Stimulated activated CD8-positive, alpha-beta memory T cell treated with anti-CD3 and anti-CD28 coated beads, Interleukin-15, amount 100 ng/mL, for 24 hours (primary cell): ENCODE data around the gene GPR65.

ENCODE experiments used
- DNase-seq: peaks from one replicate; pipeline ENCODE4 v3.0.0-alpha.2; 2020; ENCODE audit warnings: low read depth

The GPR65 gene

GRCh38 chr14:88005050-88005481 lies at the start of gene GPR65:
Gene GPR65, plus strand, starts transcription at chr14:88005135. Its CDS starts 5,713 bp downstream, at chr14:88010848.
- no peak for DNase-seq

- DNase-seq, result no peak
These were observed 49.4 kb upstream of the GPR65 start for GRCh38 chr14:87955501-87955900.

- no peak for DNase-seq
These were observed 44.7 kb upstream of the GPR65 start for GRCh38 chr14:87960013-87960787.

DNA sequence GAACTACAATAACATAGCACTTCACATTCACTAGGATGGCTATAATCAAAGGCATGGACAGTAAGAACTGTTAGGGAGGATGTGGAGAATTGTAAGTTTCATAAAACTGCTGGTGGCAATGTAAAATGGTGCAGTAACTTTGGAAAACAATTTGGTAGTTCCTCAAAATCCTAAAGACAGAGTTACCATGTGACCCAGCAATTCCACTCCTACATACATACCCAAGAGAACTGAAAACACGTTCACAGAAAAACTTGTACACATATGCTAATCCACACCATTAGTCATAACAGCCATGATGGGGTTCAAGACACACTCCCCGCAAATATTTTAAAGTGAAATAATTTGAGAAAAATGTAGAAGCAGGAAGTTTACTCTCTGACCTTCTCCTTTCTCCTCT lies 43.7 kb upstream of the GPR65 start:
- no peak for DNase-seq

GRCh38 chr14:87966816-87967215 lies 38.1 kb upstream of the GPR65 start:
- DNase-seq, result no peak

- DNase-seq, result no peak
These were observed 37.4 kb upstream of the GPR65 start for GRCh38 chr14:87967496-87967895.

GRCh38 chr14:87971010-87971409 lies 33.9 kb upstream of the GPR65 start:
- DNase-seq, result no peak

DNA sequence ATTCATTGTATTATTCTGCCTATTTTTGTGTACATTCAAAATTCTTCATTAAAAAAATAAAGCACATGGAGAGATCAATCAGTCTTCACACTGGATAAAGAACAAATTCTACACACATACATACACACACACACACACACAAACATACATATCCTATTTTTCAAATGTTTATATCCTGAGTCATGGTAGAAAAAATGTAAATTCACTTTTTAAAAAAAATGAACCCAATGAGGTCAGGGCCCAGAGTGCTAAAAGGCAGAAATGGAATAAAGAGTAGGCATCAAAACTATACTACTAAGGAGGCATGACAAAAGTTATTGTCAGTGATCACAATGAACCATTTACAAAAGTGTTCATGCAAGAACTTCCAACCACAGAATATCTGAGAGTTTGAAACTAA lies 29.3 kb upstream of the GPR65 start:
- DNase-seq, result no peak

- no peak for DNase-seq
These were observed 25.2 kb upstream of the GPR65 start for GRCh38 chr14:87979689-87980088.

DNA sequence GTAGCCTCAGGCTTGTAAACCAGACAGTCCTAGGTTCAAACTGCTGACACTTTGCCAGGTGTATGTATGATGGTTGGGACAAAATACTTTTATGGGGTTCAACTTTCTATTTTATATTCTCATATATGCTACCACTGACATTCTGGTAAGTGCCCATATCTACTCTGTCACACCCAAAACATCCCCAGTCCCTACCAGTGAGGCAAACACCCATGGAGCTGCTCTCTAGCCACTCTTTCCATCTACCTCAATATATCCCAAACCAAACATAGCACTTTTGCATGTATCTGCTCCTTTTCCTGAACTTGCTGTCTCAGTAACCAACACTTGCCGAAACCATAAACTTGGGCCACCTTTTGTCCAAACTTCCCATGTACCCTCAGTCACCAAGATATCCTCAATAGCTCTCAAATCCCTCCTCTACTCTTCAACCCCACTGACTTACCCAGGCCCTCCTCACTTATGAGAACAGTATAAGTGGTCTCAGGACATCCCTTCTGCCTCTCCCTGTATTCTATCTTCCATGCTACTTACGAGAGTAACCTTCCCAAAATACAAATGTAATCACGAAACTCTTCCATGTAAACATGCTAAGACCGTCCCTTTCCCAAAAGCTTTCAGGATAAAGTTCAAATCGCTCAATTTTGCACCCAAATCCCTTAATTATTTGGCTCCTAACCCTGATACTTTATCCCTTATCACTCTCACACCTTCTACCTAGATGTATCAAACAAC lies 15.5 kb upstream of the GPR65 start:
- no peak for DNase-seq

GRCh38 chr14:87989956-87990299 lies 15.0 kb upstream of the GPR65 start:
- no peak for DNase-seq

DNA sequence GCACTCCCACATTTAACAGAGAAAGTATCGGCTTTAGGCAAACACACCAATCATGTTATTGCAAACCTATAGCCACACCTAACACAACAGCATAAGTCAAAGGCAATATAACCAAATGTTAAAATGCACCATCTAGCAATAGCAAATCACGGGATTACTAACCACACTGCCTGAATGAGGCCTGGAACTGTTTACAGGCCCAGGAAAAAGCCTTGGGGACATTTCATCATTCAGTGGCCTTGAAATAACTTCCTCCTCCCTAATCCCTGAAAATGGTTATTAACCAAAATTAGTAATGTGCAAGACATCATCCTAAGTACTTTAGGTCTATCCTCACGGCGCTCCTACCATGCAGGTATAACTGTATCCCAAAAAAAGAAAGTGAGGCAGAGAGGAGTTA lies 14.3 kb upstream of the GPR65 start:
- DNase-seq, result no peak

DNA sequence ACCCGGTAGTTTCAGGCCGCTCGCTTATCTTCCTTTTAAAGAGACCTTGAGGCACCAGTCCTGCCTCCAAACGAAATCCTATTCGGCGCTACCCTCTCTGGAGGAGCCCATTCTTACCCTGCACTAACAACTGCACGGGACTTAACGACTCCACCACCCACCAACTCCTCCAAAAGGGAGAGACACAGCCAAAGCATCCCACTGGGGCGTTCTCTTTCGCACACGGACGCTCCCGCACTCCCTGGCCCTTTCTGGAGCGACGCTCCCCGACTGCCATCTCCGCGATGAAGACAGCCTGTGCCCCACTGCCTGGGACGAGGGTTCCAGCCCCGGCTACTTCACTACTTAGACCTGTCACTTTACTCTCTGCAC lies 12.6 kb upstream of the GPR65 start:
- no peak for DNase-seq

GRCh38 chr14:87992718-87993628 lies 12.0 kb upstream of the GPR65 start, which contains the start of gene GALC:
Gene GALC, minus strand, starts transcription at chr14:87993182. Its CDS starts 18 bp downstream, at chr14:87993164.
- DNase-seq, result peak; percentile 83

GRCh38 chr14:87994974-87995373 lies 10.0 kb upstream of the GPR65 start:
- no peak for DNase-seq

DNA sequence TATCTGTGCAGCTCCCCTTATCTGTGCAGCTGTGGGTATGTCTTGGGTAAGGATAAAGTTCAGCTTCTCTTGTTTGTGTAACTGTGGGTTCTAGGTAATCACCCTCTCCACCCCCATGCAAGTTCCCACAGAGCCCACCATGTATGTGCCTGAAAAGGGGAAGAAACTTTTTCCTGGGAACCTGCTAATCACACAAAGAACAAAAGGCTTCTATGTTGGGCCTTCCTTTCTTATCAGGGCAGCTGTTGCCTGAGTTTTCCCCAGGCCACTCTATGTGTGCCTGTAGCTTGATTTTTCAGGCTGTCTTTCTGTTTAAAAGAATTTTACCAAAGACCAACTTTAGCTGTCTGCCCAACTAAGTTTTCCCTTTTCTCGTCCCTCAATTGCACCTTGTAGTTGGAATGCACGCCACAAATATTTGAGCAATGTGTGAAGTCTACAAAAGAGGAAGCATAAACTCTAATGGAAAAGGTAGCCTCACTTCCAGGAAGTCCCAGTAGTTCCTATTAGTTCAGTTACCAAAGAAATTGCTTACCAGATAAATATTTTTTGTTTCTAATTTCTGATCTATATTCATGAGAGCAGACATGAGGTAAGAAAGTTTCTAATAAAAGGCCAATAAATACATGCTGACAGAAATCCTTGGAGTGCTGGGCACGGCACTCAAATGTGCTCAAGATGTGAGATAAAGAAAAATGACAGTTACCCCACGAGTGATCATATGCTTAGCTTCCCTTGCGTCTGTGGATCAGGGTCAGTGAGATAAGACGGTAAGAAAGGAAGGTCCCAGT lies 9.2 kb upstream of the GPR65 start:
- no peak for DNase-seq

DNA sequence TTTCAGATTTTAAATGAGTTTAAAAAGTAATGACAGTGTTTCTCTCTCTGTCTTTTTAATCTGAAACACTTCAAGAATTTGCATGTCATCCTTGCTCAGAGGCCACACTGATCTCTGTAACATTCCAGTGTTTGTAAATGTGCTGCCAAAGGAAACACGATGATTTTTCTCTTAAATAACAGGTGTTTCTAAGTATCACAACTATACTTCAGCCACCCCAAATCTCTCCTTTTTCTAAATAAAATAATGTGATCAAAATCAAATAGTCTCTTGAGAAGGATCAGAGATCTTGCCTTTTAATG lies 8.7 kb upstream of the GPR65 start:
- no peak for DNase-seq

DNA sequence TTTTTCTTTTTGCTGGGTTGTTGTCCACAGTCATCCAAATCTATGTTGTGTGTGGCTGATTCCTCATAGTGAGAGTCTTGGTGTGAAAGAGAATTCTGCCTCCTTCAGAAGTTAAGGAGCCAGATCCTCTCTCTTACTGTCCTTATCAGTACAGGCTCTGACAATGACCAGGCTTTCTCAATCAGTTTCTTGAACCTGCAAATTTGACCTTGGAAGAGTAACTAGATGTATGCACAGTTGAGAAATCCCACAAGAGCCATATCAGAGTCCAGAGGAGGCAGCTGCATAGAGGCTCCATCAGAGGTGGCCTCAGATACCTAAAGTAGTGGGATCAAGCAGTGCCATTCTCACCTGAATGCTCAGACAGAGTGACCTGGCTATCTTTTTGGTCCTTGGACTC lies 6.5 kb upstream of the GPR65 start:
- DNase-seq, result no peak

GRCh38 chr14:87999277-87999676 lies 5.7 kb upstream of the GPR65 start:
- no peak for DNase-seq

GRCh38 chr14:88002421-88003075 lies 2.4 kb upstream of the GPR65 start:
- no peak for DNase-seq

- DNase-seq, result no peak
These were observed 1.5 kb upstream of the GPR65 start for GRCh38 chr14:88003425-88003824.
